Occipital lobe (tissue), 2 donors: ENCODE results near the gene DHRS12. TPM values are rescaled to one million over a fixed set of nuclear protein-coding genes. Genes with fewer than 3 reads are reported as not detected.

Source experiments
- DNase-seq: peaks from one replicate; lab custom pipeline; 2025; lab: John Stamatoyannopoulos, UW
- total RNA-seq: library from RNA; depleted of rRNA; stranded (reverse); fragments of >200 nt; gene quantifications from one replicate; pipeline ENCODE4 v1.2.3, GENCODE V29; 2014

The DHRS12 gene
- total RNA-seq, 1 donor from 2014 or later: 5.6 TPM

DNA sequence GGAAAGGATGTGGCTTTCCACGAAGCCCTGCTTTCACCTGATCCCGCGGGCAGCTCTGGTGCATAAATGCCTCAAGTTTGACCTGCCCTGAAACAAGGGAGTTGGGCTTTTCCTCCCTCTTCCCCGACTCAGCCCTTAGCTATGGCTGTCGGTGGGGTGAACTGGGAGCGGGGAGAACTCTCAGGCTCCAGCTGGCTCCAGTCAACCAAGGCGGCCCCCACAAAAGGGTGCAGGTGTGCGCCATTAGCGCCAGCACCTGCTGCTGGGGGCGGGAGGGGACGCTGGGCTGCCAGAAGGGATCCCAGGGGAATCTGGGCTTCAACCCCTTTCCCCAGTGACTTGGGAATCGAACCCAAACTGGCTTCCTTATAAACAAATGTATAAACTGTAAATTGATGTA, 7.1 kb upstream of the DHRS12 start:
- DNase-seq: no peak

DNA sequence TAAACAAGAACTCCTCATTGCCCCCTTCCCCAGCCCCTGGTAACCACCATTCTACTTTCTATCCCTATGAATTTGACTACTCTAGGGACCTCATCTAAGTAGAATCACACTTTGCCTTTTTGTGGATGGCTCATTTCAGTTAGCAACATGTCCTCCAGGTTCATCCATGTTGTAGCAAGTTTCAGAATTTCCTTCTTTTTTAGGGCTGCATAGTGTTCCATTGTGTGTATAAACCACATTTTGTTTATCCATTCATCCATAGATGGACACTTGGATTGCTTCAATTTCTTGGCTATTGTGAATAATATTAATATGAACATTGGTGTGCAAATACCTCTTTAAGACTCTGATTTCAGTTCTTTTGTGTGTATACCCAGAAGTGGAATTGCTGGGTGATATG, 4.8 kb upstream of the DHRS12 start:
- no peak for DNase-seq

DNA sequence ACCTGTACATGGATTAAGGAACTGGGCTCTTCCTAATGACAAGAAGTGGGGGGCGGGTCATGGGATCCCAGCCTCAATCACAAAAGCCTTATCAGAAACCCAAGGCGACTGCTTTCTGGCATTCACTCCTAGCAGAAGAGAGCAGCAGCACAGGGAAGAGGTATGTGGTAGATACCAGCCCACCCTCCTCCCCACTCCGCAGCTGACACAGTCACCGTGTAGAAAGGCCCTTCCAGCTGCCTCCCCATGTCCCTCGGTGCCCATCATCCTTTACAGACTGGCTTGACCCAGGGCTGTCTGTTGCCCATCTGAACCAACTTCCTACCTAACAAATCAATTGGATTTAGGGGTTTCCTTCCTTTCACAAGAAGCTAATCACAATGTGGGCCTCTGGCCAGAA, 3.1 kb upstream of the DHRS12 start:
- DNase-seq: no peak

DNA sequence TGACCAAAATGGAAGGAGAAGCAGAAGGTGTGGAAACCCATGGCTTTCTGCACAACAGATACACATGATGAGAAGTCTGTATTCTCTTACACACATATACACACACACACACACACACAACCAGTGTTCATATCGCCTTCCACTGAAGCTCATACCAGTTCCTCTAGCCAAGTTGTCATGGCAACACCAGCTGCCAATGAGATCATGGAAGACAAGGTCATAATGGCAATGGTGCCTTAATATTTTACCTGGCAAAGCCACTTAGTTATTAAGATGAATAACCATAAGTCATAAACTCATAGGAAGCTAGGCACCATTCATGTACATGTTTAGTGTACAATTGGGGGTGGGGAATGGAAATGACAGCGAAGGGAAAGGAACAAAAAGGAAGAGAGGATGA, 2.6 kb upstream of the DHRS12 start:
- no peak for DNase-seq

DNA sequence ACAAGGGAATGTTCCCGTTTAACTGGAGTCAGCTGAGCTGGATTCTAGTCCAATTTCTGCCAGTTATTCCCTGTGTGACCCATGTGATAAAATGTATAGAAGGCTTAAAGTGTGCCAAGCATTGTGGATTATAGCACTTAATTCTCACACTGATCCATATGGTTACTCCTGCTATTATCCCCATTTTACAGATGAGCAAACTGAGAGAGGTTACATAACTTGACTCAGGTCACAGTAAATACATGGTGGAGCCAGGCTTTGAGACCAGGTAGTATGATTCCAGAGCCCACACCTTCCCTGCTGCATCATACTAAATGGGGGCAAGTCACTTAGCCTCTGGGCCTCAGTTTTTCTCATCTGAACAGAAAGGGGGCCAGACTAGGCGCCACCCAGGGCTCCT, 2.0 kb upstream of the DHRS12 start:
- no peak for DNase-seq

DNA sequence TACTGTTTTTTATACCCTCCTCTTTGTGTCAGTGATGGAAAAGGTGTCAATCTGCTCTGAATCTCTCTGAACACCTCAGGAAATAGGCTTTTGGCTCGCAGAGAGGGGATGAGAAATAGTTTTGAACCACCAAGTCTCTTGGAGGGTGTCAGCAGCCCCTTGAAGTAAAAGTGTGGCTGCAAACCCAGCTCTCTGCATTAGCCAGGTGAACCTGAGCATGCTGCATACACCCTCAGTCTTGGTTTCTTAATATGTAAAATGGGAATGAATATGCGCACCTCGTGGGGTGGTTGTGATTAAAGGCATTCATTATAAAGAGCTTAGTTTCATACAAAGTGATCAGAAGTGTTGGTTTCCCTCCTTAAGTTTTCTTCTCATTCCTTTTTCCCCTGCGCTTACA, 1.4 kb upstream of the DHRS12 start:
- DNase-seq: no peak

DNA sequence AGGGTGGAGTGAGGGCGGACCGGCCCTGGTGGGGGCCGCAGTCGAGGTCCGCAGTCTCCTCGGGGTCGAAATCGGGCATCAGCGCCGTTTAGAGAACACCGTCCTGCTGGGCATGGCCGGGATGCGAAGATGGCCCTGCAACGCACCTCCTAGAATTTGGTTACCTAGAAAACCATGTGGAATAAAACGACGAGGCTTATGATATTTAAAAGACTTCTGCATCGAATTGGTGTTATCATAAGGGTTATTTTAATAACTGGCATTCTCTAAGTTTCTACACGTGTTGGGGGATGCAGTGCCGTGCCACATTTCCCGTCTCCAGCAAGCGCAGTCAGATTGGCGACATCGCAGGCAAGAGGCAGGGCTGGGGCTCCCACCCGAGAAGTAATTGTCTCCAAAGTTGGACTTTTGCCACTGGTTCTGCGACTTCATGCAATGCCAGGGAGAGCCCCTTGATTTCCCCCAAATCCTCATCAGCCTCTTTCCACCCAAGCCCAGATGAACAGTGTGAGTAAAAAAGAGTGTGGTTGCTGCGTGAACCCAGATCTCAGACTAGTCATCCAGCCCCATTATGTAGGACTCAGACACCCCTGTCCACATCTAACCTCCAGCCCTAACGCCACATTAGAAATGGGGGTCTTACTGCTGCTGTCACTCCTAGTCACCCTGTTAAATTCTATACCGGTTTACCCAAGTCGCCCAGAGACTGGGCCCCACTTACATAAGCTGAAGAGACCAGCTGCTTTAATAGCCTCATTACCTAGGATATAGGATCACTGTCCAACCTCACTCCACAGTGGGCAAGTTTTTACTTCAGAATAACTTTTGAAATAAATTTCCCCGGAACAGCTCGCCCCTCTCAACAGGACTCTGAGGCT, 571 bp upstream of the DHRS12 start:
- no peak for DNase-seq

DNA sequence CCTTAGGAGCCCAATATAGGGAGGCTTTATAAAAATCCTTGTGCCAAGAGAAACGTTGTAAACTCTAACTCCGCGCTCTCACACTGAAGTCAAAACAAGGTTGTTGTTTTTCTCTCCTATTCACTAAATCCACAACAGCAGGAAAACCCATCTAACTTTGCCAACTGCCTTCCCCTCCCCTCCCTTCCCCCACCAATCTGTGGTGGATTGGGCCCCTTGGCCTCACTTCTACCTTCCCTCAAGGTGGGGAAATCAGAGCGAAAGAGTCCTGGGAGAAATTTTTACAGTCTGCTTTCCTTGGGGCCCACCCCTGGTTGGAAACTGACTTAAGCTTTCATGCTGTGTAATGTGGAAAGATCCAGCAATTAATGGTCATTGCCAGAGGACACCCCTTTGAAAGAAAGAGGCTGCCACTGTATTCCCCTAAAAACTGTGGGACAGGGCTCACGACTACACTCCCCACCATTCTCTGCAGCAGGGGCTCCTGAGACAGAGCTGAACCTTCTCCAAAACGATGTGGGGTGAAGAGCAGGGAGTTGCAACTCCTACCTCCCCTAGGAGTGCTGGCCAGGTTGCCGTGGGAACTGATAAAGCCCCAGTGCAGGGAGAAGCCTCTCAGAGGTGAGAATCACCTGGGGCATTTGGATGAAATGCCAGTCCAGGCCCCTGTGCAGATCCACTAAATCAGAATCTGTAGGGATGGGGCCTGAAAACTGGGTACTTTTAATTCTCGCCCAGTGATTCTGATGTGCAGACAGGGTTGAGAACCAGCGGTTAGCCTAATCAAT, 1.1 kb downstream of the DHRS12 start:
- DNase-seq: no peak

DNA sequence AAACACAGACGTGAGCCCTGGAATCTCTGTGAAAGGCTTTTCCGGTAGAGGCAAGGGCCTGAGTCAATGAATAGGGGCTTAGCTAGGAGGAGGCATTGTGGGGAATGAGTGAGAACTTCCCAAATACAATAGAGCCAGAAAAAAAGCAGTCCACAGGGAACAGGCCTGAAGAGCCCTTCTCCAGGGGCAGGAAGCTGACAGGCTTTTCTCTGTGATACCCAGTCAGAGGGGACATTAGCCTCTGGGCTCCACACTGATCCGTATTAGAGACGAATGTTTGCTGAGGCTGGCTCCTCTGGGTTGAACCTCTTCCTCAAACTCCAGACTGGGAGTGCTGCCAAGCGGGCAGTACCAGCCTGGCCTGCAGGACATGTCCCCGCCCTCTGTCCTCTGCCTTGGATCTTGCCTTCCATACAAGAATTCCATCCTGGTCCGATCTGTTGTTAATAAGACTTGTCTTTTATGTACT, 2.3 kb downstream of the DHRS12 start:
- DNase-seq: peak; percentile 22

DNA sequence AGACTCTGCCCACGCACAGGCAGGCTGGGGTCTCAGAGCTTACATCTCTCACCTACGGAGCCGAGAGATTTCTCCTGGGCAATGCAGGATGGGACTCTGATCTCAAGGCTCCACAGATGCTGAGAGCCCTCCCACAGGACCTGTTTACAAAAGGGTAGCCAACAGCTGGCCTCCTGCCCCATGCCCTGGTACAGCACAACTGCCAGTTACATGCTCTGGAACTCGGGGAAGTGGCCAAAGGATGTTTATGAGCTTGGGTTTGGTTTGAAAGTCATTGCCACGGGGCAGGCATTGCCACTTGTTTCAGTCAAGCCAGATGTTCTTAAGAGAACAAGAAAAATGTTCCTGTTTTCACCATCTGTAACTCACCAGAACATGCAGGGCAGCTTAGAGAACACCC, 3.5 kb downstream of the DHRS12 start:
- DNase-seq: no peak

DNA sequence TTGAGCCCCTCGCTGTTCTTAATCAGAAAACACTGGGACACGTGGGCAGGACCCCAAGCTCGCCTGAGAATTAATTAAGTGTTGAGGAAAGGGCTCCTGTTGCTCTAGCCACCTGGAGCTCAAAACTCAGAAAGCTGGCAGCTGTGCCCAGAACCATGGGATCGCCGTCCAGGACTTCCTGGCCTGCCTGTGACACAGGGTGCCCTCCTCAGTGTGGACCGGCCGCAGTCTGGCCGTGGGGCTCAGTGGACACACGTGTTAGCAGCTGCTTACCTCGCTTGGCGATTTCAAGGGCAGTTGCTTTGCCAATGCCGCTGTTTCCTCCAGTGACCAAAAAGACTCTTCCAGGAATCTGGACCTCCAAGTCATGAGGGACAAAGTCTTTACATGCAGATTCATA, 4.7 kb downstream of the DHRS12 start:
- no peak for DNase-seq

DNA sequence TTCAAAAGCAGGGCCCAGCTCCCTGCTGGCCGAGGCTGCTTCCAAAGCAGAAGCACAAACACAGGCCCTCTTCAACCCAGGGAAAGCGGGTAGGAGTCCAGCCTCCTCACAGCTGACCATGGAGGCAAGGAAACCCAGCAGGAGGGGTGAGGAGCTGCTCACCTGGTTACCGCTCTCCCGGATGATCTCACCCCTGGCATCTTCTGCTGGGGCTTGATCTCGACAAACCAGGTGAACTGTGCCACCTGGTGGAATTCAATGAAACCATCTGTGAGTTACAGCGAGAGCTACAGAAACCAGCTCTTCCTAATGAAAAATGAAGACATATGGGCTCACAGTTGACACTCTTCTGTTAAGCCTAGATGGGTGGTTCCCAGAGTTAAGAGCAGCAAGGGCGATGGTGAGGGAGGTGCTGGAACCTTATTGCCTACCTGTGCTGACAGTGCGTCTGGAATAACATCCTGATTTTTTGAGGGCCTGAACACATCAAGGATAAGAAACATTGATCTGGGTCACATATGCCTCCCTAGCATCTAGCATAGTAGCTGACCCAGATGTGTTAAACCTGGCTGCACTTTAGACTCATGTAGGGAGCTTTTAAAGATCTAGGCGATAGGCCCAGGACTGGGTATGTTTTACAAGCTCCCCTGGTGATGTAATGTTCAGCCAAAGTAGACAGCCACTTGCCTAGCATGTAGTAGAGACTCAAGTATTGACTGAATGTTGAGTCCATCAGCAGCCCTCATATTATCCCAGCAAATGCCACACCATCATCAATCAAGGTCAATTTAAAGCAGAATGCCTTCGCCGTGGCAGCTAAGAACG, 6.1 kb downstream of the DHRS12 start:
- no peak for DNase-seq

DNA sequence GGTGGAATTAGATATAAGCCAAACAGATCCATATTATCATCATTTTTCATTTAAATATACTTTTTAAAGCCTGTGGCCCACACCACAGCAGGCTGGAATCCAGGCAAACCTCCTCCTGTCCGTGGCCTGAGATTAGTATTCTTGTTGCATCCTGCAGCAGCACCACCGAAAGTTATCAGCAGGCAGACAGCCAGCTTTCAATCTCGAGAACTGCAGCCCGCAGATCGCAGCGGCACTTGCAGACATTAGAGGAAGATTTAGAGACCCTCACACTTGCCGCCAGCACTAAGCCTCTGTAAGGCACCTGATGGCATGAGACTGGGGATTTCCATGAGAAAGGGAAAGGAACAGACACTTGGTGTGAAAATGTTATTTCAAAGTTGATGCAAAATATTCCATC, 7.4 kb downstream of the DHRS12 start:
- no peak for DNase-seq

DNA sequence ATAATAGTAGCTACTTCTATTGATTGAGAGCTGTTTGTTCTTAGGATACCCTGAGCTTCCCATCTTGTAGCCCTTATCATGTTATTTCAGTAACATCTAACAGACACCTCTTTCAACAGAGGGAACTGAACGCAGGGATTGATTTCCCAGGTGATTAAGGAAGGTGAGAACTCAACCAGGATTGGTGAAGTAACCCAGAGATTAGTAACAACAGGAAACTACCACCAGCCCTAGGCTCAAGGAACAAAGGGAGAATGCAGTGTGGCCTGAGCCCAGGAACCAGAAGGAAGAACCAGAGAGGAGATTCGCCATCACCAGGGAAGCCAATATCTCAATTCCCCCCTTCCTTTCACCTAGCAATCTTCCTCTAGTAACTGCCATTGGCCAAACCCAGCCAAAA, 8.5 kb downstream of the DHRS12 start:
- no peak for DNase-seq

DNA sequence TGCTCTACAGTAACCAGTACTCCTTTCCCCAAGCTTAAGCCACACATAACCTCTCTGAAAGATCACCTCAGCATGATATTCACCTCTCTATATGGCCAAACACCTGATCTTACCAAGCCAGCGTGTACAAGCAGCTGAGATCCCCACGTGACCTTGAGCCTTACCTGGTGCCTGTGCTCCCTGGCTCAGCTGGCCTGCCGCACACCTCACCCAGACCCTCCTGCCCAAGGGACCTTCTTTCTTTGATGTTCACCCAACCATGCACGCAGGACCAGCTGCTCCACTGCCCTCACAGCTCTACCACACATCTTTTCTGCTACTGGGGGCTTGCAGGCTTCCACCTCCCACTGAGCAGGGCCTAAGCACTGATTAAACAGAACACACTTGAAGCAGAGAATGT, 9.0 kb downstream of the DHRS12 start:
- no peak for DNase-seq

DNA sequence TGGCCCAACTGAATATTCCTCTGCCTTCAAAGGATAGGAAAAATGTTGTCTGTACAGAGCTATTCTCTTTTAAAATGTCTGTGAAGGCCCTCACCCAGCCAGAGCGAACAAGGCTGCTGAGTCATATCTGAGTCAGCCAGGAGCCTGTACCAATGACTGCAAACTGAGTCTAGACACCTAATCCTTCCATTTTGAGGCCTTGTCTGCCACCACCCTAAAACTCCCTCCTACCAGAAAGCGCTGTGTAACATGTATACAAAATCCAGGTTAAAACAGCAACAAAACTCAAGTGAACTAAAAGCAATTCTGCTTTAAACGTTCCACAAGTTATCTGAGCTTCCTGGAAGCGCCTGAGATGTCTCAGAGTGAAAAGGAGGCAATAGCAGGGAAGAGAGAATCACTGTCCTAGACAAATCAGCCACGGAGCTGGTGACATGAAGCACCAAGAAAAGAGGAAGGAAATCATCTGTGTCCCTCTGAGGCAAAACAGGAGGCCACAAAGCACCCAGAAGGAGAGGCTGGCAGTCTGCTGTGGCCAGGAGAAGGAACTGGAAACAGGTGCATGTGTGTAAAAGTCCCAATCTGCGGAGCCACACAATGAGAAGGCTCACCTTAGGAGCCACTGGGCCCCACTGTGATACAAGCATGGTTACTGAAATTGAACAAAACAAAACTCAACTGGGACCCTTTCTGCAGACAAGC, 10.2 kb downstream of the DHRS12 start:
- DNase-seq: no peak

DNA sequence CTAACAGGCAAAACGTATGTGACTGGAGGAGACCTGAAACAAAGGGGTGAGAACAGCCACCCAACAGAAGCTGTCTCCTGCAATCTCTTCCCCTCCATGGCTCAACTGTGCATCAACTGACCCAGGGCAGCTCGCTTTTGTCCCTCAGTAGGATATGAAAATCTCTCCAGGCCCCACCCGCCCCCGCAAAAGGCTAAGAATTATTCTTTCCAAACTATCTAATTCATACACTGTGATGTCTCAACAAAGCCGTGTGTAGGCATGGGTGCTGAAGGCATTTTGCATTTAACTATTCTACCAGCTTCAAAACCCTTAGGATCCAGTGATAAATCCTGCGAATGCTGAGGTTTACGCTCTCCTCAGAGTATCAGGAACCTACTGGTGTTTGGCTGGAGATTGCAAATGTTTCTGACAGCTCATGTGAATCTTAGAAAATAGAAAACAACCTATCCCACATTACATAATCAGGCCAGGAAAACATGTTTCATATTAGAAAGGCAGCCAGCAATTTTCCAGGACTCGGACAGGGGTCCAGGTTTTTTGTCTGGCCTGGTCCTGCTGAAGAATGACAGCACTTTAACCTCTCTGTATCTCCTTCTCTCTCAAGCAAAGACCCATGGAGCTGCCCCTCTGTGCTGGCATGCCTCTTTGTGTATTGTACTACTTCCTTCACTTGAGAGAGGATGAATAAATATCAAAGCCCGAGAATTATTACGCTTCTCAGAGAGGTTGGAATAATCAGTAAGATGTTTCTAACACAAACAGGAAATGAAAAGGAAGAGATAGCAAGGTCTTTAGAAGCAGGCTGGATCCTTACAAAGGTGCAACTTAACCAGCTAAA, 17.3 kb downstream of the DHRS12 start:
- no peak for DNase-seq

DNA sequence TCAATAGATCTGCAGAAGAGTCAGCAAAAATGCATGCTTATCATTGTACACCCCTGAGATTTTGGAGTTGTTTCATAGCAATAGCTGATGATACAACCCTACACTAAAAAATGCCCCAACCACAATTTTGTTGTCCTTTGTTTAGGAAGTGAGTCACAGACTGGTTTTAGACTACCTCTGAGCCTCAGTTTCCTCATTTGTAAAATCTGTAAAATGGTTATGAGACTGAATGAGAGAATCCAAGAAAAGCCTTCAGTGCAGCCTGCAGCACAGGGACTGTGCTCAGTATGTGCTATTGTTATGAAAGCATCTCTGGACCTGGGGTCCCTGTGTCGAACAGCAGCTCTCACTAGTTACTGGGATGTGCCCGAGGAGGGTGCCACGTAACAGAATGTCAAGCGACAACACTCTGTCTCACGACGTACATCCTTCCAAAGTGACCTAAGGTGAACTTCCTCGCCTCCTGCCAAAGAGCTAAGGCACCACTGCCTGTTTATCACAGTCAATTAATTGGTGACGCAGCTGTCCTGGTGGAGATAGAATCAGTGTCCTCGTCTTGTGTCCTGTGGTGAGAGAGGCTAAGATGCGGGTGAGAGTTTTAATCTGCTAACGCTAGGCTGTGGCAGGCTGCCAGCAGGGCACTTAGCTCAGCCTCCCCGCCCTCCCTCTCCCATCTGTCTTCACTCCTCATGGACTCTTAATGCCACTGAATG, 18.1 kb downstream of the DHRS12 start:
- DNase-seq: no peak

DNA sequence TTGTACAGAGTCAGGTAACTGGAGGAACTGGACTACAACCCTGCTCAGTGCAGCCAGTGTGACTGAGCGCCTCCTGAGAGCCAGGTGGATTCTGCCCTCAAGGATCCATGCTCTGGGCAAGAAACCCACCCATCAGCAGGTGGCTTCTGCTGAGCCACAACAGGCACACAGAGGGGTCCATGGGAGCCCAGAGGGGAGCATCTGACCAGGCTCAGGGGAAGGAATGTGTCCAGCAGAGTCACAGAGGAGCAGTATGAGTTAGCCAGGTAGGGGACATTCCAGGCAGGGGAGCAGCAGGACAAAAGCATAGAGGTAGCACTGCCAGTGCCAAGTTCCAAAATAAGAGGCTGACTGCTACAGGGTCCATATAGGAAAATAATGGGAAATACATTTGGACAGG, 19.9 kb downstream of the DHRS12 start:
- no peak for DNase-seq
